ENCODE measurements around the gene FAM168A. TPM values are rescaled to one million over a fixed set of nuclear protein-coding genes. Genes with fewer than 3 reads are reported as not detected.

FAM168A gene
- total RNA-seq, 2 donors from 2014 or later, result 34.0 to 36.0 TPM

GRCh38 chr11:73530109-73530508, 67.8 kb downstream of the FAM168A start:
- Histone ChIP-seq H3K4me1 (ENCODE audit: control insufficient read depth in 1 of 2, low read depth in 2 of 2) (peaks cover 0 to 15% of the 10 kb centered on the region in 2 donors), H3K27ac (no peak overlapping the region), H3K9me3 (no peaks in the 10 kb centered on the region), H3K27me3 (replicated peaks; ENCODE audit: insufficient read depth) (no peaks in the 10 kb centered on the region), H3K36me3 (no peaks in the 10 kb centered on the region), H3K4me3 (no peak overlapping the region)
- DNase-seq (ENCODE audit: low spot score) (no peak), ATAC-seq (ENCODE audit: insufficient number of reproducible peaks, low FRiP score, low read depth) (no peak)
- no peak for TF ChIP-seq CTCF (IDR thresholded peaks at IDR 0.05)

GRCh38 chr11:73529204-73529530, 68.7 kb downstream of the FAM168A start:
- no peaks in the 10 kb centered on the region for H3K27me3 ChIP-seq (replicated peaks; ENCODE audit: insufficient read depth)
- no peak overlapping the region for H3K4me3 ChIP-seq
- TF ChIP-seq CTCF (IDR thresholded peaks at IDR 0.05), result no peak
- H3K9me3 ChIP-seq, result no peaks in the 10 kb centered on the region
- no peak overlapping the region for H3K27ac ChIP-seq
- no peak for ATAC-seq (ENCODE audit: insufficient number of reproducible peaks, low FRiP score, low read depth)
- H3K36me3 ChIP-seq, result no peaks in the 10 kb centered on the region
- DNase-seq (ENCODE audit: low spot score), result no peak
- peaks cover 0 to 15% of the 10 kb centered on the region in 2 donors for H3K4me1 ChIP-seq (ENCODE audit: control insufficient read depth in 1 of 2, low read depth in 2 of 2)

GRCh38 chr11:73528483-73529203, 69.3 kb downstream of the FAM168A start:
- H3K4me3 ChIP-seq, result peak overlapping the region; percentile 49
- H3K27me3 ChIP-seq (replicated peaks; ENCODE audit: insufficient read depth), result no peaks in the 10 kb centered on the region
- no peaks in the 10 kb centered on the region for H3K9me3 ChIP-seq
- no peak for TF ChIP-seq CTCF (IDR thresholded peaks at IDR 0.05)
- H3K36me3 ChIP-seq, result no peaks in the 10 kb centered on the region
- no peak overlapping the region for H3K27ac ChIP-seq
- ATAC-seq (ENCODE audit: insufficient number of reproducible peaks, low FRiP score, low read depth), result no peak
- no peak for DNase-seq (ENCODE audit: low spot score)
- H3K4me1 ChIP-seq (ENCODE audit: control insufficient read depth in 1 of 2, low read depth in 2 of 2), result peaks cover 0 to 15% of the 10 kb centered on the region in 2 donors

- DNase-seq (ENCODE audit: low spot score), result no peak
- no peak for TF ChIP-seq CTCF (IDR thresholded peaks at IDR 0.05)
- H3K27ac ChIP-seq, result no peak overlapping the region
- H3K4me1 ChIP-seq (ENCODE audit: control insufficient read depth in 1 of 2, low read depth in 2 of 2), result peaks cover 0 to 15% of the 10 kb centered on the region in 2 donors
- ATAC-seq (ENCODE audit: insufficient number of reproducible peaks, low FRiP score, low read depth), result no peak
- no peak overlapping the region for H3K4me3 ChIP-seq
- H3K36me3 ChIP-seq, result no peaks in the 10 kb centered on the region
- no peaks in the 10 kb centered on the region for H3K27me3 ChIP-seq (replicated peaks; ENCODE audit: insufficient read depth)
- H3K9me3 ChIP-seq, result no peaks in the 10 kb centered on the region
Measured at GRCh38 chr11:73528013-73528412, 69.9 kb downstream of the FAM168A start.

GRCh38 chr11:73525611-73526010, 72.3 kb downstream of the FAM168A start:
- Histone ChIP-seq H3K27me3 (replicated peaks; ENCODE audit: insufficient read depth) (no peaks in the 10 kb centered on the region), H3K36me3 (no peaks in the 10 kb centered on the region), H3K27ac (no peak overlapping the region), H3K4me3 (no peak overlapping the region), H3K9me3 (no peaks in the 10 kb centered on the region), H3K4me1 (ENCODE audit: control insufficient read depth in 1 of 2, low read depth in 2 of 2) (peaks cover 0 to 15% of the 10 kb centered on the region in 2 donors)
- TF ChIP-seq CTCF (IDR thresholded peaks at IDR 0.05), result no peak
- no peak for ATAC-seq (ENCODE audit: insufficient number of reproducible peaks, low FRiP score, low read depth)
- no peak for DNase-seq (ENCODE audit: low spot score)
